ENCODE measurements around the gene OR10A6.

OR10A6 gene

DNA sequence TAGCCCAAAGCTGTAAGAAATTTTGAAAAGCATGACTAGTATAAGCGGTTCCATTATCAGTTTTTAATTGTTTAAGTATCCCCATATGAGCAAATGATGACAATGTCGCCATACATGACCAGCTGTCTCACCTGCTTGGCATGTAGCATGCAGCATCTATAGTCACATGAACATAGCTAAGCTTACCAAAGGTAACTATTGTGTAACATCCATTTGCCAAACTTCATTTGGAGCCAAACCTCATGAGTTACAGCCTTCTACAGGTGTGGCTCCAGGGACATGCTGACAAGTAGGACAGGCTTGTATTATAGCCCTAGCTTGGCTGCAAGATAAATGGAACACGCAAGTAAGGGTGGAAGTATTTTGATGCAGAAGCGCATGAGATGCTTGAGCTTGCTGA, 30.4 kb downstream of the OR10A6 start:
- Mint-ChIP-seq H3K4me3 (no peak overlapping the region), H3K9me3 (no peaks in the 10 kb centered on the region), H3K36me3 (no peaks in the 10 kb centered on the region), H3K4me1 (no peaks in the 10 kb centered on the region), H3K27ac (no peak overlapping the region)
- ATAC-seq (no peak), DNase-seq (ENCODE audit: low spot score in 2 of 2) (no peak)

DNA sequence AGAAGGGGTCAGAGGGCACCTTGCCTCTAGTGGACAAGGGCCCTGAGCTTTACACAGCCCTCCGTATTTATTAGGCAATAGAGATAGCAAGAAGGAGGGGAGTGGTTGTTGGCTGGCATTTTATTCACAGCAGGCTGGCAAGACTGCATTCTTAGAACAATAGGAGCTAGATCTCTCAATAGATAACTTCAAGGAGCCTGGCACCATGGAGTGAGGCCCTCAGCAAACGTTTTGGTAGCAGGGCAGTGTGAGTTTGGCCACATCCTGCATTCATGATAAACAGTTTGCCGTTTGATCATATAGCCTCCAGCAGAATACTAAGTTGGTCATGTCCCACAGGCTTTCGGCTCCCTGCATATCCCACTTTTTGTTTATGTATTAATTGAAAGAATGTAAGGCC, 31.6 kb downstream of the OR10A6 start:
- no peaks in the 10 kb centered on the region for H3K9me3 Mint-ChIP-seq
- no peaks in the 10 kb centered on the region for H3K36me3 Mint-ChIP-seq
- no peak overlapping the region for H3K27ac Mint-ChIP-seq
- DNase-seq (ENCODE audit: low spot score in 2 of 2) (no peak), ATAC-seq (no peak)
- H3K4me1 Mint-ChIP-seq = no peaks in the 10 kb centered on the region
- no peak overlapping the region for H3K4me3 Mint-ChIP-seq

DNA sequence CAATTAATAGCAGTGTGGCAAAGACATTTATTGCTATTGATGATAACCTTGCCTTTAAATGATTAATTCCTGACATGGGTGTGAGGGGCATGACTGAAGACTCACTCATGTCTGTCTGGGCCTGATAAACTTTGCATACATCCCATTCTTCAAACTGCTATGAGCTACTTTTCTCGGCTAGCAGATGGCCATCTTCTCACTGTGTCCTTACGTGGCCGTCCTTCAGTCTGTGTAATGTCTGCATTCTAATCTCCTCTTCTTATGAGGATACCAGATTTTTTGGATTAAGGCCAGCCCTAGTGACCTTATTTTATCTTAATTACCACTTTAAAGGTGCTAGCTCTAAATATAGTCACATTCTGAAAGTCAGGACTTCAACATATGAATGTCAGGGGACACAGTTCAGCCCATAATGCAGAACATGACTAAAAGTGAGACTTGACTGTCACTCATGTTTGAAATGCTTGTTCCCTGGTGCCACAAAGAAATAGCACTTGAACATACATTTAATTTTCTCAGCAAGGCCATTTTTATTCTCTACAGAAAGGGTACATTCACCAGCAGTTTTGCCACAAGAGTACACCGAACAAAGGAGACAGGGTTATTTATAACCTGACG, 32.3 kb downstream of the OR10A6 start:
- H3K27ac Mint-ChIP-seq = no peak overlapping the region
- no peaks in the 10 kb centered on the region for H3K36me3 Mint-ChIP-seq
- no peaks in the 10 kb centered on the region for H3K4me1 Mint-ChIP-seq
- H3K9me3 Mint-ChIP-seq = no peaks in the 10 kb centered on the region
- no peak overlapping the region for H3K4me3 Mint-ChIP-seq
- DNase-seq (ENCODE audit: low spot score in 2 of 2) (no peak), ATAC-seq (no peak)

- no peak for DNase-seq (ENCODE audit: low spot score in 2 of 2)
- ATAC-seq = no peak
- H3K4me1 Mint-ChIP-seq = peaks cover 7% of the 10 kb centered on the region
- no peak overlapping the region for H3K4me3 Mint-ChIP-seq
- H3K36me3 Mint-ChIP-seq = no peaks in the 10 kb centered on the region
- H3K27ac Mint-ChIP-seq = no peak overlapping the region
- no peaks in the 10 kb centered on the region for H3K9me3 Mint-ChIP-seq
Measured at GRCh38 chr11:7896009-7896785, 34.9 kb downstream of the OR10A6 start.

DNA sequence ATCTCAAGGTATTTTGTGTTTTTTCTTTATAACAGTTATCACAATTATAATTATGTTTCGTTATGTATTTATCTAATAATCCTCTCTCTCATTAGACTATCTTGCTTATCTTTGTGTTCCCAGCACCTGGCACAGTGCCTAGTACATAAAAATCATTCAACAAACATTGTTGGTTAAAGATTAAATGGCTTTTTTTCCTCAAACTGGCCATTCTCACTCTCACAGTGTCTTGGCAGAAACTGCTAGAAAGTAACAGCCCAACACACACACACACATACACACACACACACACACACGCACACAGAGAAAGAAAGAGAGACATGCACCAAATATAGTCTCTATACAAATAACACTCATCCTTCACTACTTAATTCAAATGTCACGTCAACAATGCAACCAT, 36.8 kb downstream of the OR10A6 start:
- DNase-seq (ENCODE audit: low spot score in 2 of 2) (no peak), ATAC-seq (no peak)
- Mint-ChIP-seq H3K27ac (no peak overlapping the region), H3K4me1 (peaks cover 7% of the 10 kb centered on the region), H3K9me3 (no peaks in the 10 kb centered on the region), H3K36me3 (no peaks in the 10 kb centered on the region), H3K4me3 (no peak overlapping the region)

DNA sequence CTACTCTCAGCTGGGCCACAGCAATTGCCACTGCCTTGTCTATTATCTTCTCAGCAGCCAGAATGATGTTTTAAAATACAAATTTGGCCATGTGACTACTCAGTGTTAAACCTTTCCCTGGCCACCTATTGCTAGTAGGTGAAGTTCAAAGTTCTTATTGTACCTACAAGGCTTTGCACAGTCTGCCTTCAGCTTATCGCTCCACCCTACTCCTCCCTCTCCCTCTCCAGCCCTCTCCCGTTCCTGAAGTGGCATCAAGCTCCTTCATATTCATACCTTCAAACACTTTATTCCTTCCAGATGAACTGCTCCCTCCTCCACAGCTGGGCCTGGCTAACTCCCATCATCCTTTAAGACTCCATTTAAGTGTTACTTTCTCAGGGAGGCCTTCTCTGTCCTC, 37.3 kb downstream of the OR10A6 start:
- no peaks in the 10 kb centered on the region for H3K36me3 Mint-ChIP-seq
- H3K4me3 Mint-ChIP-seq = no peak overlapping the region
- H3K27ac Mint-ChIP-seq = no peak overlapping the region
- H3K4me1 Mint-ChIP-seq = peaks cover 7% of the 10 kb centered on the region
- no peaks in the 10 kb centered on the region for H3K9me3 Mint-ChIP-seq
- no peak for ATAC-seq
- DNase-seq (ENCODE audit: low spot score in 2 of 2) = no peak

- Mint-ChIP-seq H3K9me3 (no peaks in the 10 kb centered on the region), H3K27ac (peak overlapping the region; percentile 8), H3K4me3 (no peak overlapping the region), H3K36me3 (no peaks in the 10 kb centered on the region), H3K4me1 (peaks cover 7% of the 10 kb centered on the region)
- DNase-seq (ENCODE audit: low spot score in 2 of 2) = no peak
- peak; percentile 63 for ATAC-seq
Measured at GRCh38 chr11:7892840-7893254, 38.2 kb downstream of the OR10A6 start.

GRCh38 chr11:7892059-7892699, 38.9 kb downstream of the OR10A6 start:
- Mint-ChIP-seq H3K9me3 (no peaks in the 10 kb centered on the region), H3K4me1 (peaks cover 7% of the 10 kb centered on the region), H3K36me3 (no peaks in the 10 kb centered on the region), H3K27ac (no peak overlapping the region), H3K4me3 (no peak overlapping the region)
- DNase-seq (ENCODE audit: low spot score in 2 of 2) (no peak), ATAC-seq (no peak)

- Mint-ChIP-seq H3K27ac (no peak overlapping the region), H3K4me1 (peaks cover 7% of the 10 kb centered on the region)
- no peak for ATAC-seq
Measured at GRCh38 chr11:7890417-7891172, 40.5 kb downstream of the OR10A6 start.

GRCh38 chr11:7889985-7890384, 41.1 kb downstream of the OR10A6 start:
- peaks cover 7% of the 10 kb centered on the region for H3K4me1 Mint-ChIP-seq
- no peaks in the 10 kb centered on the region for H3K9me3 Mint-ChIP-seq

More at GRCh38 chr11:7890417-7891172, 40.5 kb downstream of the OR10A6 start:
- no peak for DNase-seq (ENCODE audit: low spot score in 2 of 2)
- no peaks in the 10 kb centered on the region for H3K36me3 Mint-ChIP-seq
- no peak overlapping the region for H3K4me3 Mint-ChIP-seq
- H3K9me3 Mint-ChIP-seq = no peaks in the 10 kb centered on the region

GRCh38 chr11:7882860-7883259, 48.2 kb downstream of the OR10A6 start:
- ATAC-seq (no peak), DNase-seq (ENCODE audit: low spot score in 2 of 2) (no peak)
- Mint-ChIP-seq H3K4me1 (no peaks in the 10 kb centered on the region), H3K9me3 (no peaks in the 10 kb centered on the region), H3K27ac (no peak overlapping the region), H3K4me3 (no peak overlapping the region), H3K36me3 (no peaks in the 10 kb centered on the region)

More at GRCh38 chr11:7889985-7890384, 41.1 kb downstream of the OR10A6 start:
- DNase-seq (ENCODE audit: low spot score in 2 of 2) = no peak
- no peak overlapping the region for H3K27ac Mint-ChIP-seq
- peak; percentile 51 for ATAC-seq
- H3K4me3 Mint-ChIP-seq = no peak overlapping the region
- H3K36me3 Mint-ChIP-seq = no peaks in the 10 kb centered on the region

All from stimulated activated effector memory CD8-positive, alpha-beta T cell treated with anti-CD3 and anti-CD28 coated beads, Interleukin-12 subunit alpha, Interleukin-12 subunit beta, amount 100 ng/mL, for 72 hours (primary cell).